Measurements from ENCODE around the gene ETV6.

ETV6 gene

GRCh38 chr12:11743423-11744409, 94.2 kb downstream of the ETV6 start:
- no peak for DNase-seq

- no peak for DNase-seq
These were observed 94.9 kb downstream of the ETV6 start for GRCh38 chr12:11744410-11744801.

GRCh38 chr12:11745113-11745512, 95.6 kb downstream of the ETV6 start:
- DNase-seq = peak in 1 of 2 donors; percentile 58

- peak; percentile 86 to 93 for DNase-seq
These were observed 96.7 kb downstream of the ETV6 start for GRCh38 chr12:11746024-11746771.

GRCh38 chr12:11746940-11747716, 97.7 kb downstream of the ETV6 start:
- DNase-seq = no peak

- DNase-seq = no peak
These were observed 98.5 kb downstream of the ETV6 start for GRCh38 chr12:11747969-11748368.

- no peak for DNase-seq
These were observed 99.4 kb downstream of the ETV6 start for GRCh38 chr12:11748903-11749302.

GRCh38 chr12:11749943-11750690, 100.6 kb downstream of the ETV6 start:
- peak; percentile 91 to 95 for DNase-seq

- peak in 1 of 2 donors; percentile 55 for DNase-seq
These were observed 103.1 kb downstream of the ETV6 start for GRCh38 chr12:11752403-11753149.

- DNase-seq = no peak
These were observed 103.7 kb downstream of the ETV6 start for GRCh38 chr12:11753150-11753499.

- no peak for DNase-seq
These were observed 104.4 kb downstream of the ETV6 start for GRCh38 chr12:11753826-11754225.

GRCh38 chr12:11754256-11754655, 104.8 kb downstream of the ETV6 start:
- DNase-seq = no peak

GRCh38 chr12:11755302-11755930, 105.9 kb downstream of the ETV6 start:
- no peak for DNase-seq

- no peak for DNase-seq
These were observed 106.5 kb downstream of the ETV6 start for GRCh38 chr12:11756022-11756421.

GRCh38 chr12:11756523-11756922, 107.0 kb downstream of the ETV6 start:
- DNase-seq = no peak

GRCh38 chr12:11757095-11757494, 107.6 kb downstream of the ETV6 start:
- DNase-seq = no peak

GRCh38 chr12:11757531-11757930, 108.1 kb downstream of the ETV6 start:
- no peak for DNase-seq

GRCh38 chr12:11758087-11758486, 108.6 kb downstream of the ETV6 start:
- no peak for DNase-seq

GRCh38 chr12:11758510-11759493, 109.3 kb downstream of the ETV6 start:
- peak; percentile 37 to 38 for DNase-seq

GRCh38 chr12:11759494-11759878, 110.0 kb downstream of the ETV6 start:
- DNase-seq = no peak
